ENCODE results near the gene EPHX1. TPM values are rescaled to one million over a fixed set of nuclear protein-coding genes. Genes with fewer than 3 reads are reported as not detected.
A peak's percentile ranks its signal among the peaks of the same experiment; 100 is the strongest.
"Not testable (repeated sequence)": the region's sequence is repeated elsewhere in the genome, so short reads cannot be mapped to it uniquely, and the experiment has no call there.

The EPHX1 gene
- total RNA-seq, 6 donors from 2014 or later = 82.8 to 205 (median 141) TPM

- Histone ChIP-seq H3K27me3 (no peaks in the 10 kb centered on the region), H3K36me3 (no peaks in the 10 kb centered on the region), H3K4me3 (no peak overlapping the region), H3K27ac (peak overlapping the region; percentile 57 to 89 (median 84)), H3K9me3 (no peaks in the 10 kb centered on the region), H3K4me1 (peaks cover 65 to 79% (median 69%) of the 10 kb centered on the region in 4 donors)
- TF ChIP-seq CTCF (IDR thresholded peaks at IDR 0.05) (no peak), POLR2A (IDR thresholded peaks at IDR 0.05) (no peak), POLR2AphosphoS5 (IDR thresholded peaks at IDR 0.05) (no peak), EP300 (IDR thresholded peaks at IDR 0.05) (no peak)
- 72 to 83% methylated on average over 4 to 8 of the region's 8 CpGs for WGBS, 2 donors
- DNase-seq (no peak), ATAC-seq (ENCODE audit: low FRiP score in 2 of 2) (no peak)
Measured at GRCh38 chr1:225812488-225813213, 2.7 kb downstream of the EPHX1 start.

GRCh38 chr1:225813214-225813964 lies 3.5 kb downstream of the EPHX1 start:
- H3K27ac ChIP-seq = peak overlapping the region; percentile 57 to 89 (median 84)
- H3K36me3 ChIP-seq = no peaks in the 10 kb centered on the region
- TF ChIP-seq POLR2AphosphoS5 (IDR thresholded peaks at IDR 0.05) (peak; percentile 63 to 72), CTCF (IDR thresholded peaks at IDR 0.05) (no peak), POLR2A (IDR thresholded peaks at IDR 0.05) (peak in 2 of 4 donors; percentile 14 to 38), EP300 (IDR thresholded peaks at IDR 0.05) (peak in 1 of 4 donors; percentile 80)
- H3K9me3 ChIP-seq = no peaks in the 10 kb centered on the region
- DNase-seq (peak in 1 of 2 donors; percentile 83), ATAC-seq (ENCODE audit: low FRiP score in 2 of 2) (peak; percentile 74 to 79)
- H3K4me1 ChIP-seq = peaks cover 73 to 87% (median 76%) of the 10 kb centered on the region in 4 donors
- H3K4me3 ChIP-seq = no peak overlapping the region
- no peaks in the 10 kb centered on the region for H3K27me3 ChIP-seq
- 12 to 42% methylated on average over 7 to 10 of the region's 10 CpGs for WGBS, 2 donors

- 46 to 63% methylated on average over 5 to 6 of the region's 7 CpGs for WGBS, 2 donors
- Histone ChIP-seq H3K4me1 (peaks cover 77 to 92% (median 81%) of the 10 kb centered on the region in 4 donors), H3K27ac (peak overlapping the region; percentile 57 to 89 (median 84)), H3K9me3 (no peaks in the 10 kb centered on the region), H3K36me3 (no peaks in the 10 kb centered on the region), H3K4me3 (no peak overlapping the region), H3K27me3 (no peaks in the 10 kb centered on the region)
- ATAC-seq (ENCODE audit: low FRiP score in 2 of 2) (no peak), DNase-seq (peak in 1 of 2 donors; percentile 54)
- TF ChIP-seq CTCF (IDR thresholded peaks at IDR 0.05) (no peak), POLR2A (IDR thresholded peaks at IDR 0.05) (no peak), POLR2AphosphoS5 (IDR thresholded peaks at IDR 0.05) (no peak), EP300 (IDR thresholded peaks at IDR 0.05) (no peak)
Measured at GRCh38 chr1:225814381-225814780, 4.5 kb downstream of the EPHX1 start.

- not testable (repeated sequence) for H3K36me3 ChIP-seq; H3K9me3 ChIP-seq; DNase-seq; ATAC-seq (ENCODE audit: low FRiP score in 2 of 2); H3K27me3 ChIP-seq; H3K4me3 ChIP-seq
- 82 to 95% methylated on average over 5 to 7 of the region's 7 CpGs for WGBS, 2 donors
- Histone ChIP-seq H3K27ac (peak overlapping the region; percentile 57 to 90 (median 86)), H3K4me1 (peaks cover 75 to 95% (median 83%) of the 10 kb centered on the region in 4 donors)
Measured at GRCh38 chr1:225815090-225815489, 5.2 kb downstream of the EPHX1 start.

GRCh38 chr1:225815526-225816178 lies 5.7 kb downstream of the EPHX1 start:
- no peaks in the 10 kb centered on the region for H3K36me3 ChIP-seq
- no peak overlapping the region for H3K4me3 ChIP-seq
- TF ChIP-seq POLR2A (IDR thresholded peaks at IDR 0.05) (no peak), EP300 (IDR thresholded peaks at IDR 0.05) (no peak), POLR2AphosphoS5 (IDR thresholded peaks at IDR 0.05) (no peak), CTCF (IDR thresholded peaks at IDR 0.05) (no peak)
- no peaks in the 10 kb centered on the region for H3K27me3 ChIP-seq
- peaks cover 74 to 97% (median 86%) of the 10 kb centered on the region in 4 donors for H3K4me1 ChIP-seq
- no peak for ATAC-seq (ENCODE audit: low FRiP score in 2 of 2)
- 80 to 88% methylated on average over 17 of the region's 17 CpGs for WGBS, 2 donors
- no peak for DNase-seq
- H3K9me3 ChIP-seq = no peaks in the 10 kb centered on the region
- H3K27ac ChIP-seq = peak overlapping the region in 3 of 4 donors; percentile 19 to 90 (median 89)

All from upper lobe of left lung (tissue), 6 donors.